A673 (cell line): ENCODE data around the gene TACR2.

ENCODE experiments used
- EZH2 ChIP-seq: fragments of 200-600 bp; sonication (generic); IDR thresholded peaks from 2 replicates; pipeline ENCODE4 v1.6.1; 2017; ENCODE audit warnings: borderline replicate concordance, low read depth, mild to moderate bottlenecking, mixed read lengths, antibody characterized with exemption, low read length; ENCODE audit not compliant: poor library complexity, severe bottlenecking
- TF ChIP-seq, protein P1 (sequence below): fragments of 300-800, 200-600 bp; sonication (generic); conservative IDR thresholded peaks from 2 replicates; pipeline ENCODE4 v1.5.1; 2017; ENCODE audit warnings: low read depth, mild to moderate bottlenecking, antibody characterized with exemption, low read length, moderate library complexity, mixed read lengths

DNA sequence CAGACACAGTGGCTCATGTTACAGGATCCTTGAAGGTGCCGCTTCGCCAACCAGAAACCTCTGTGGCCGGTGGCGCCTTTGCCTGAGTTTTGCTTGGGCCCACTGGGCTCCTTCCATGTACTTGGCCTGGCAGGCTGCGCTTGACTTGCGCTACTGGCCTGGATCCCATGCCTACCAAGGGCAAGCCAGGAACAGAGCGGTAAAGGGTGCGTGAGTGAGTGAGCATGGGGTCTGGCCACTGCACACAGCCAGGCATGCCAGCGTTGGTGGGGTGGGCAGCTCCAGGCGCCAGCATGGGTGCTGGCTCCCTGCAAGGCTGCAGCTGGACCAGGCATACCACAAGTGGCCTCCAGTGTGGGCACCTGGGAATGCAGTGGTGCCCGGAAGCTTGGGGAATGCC, 18.2 kb upstream of the TACR2 start:
- TF ChIP-seq, protein P1, sequence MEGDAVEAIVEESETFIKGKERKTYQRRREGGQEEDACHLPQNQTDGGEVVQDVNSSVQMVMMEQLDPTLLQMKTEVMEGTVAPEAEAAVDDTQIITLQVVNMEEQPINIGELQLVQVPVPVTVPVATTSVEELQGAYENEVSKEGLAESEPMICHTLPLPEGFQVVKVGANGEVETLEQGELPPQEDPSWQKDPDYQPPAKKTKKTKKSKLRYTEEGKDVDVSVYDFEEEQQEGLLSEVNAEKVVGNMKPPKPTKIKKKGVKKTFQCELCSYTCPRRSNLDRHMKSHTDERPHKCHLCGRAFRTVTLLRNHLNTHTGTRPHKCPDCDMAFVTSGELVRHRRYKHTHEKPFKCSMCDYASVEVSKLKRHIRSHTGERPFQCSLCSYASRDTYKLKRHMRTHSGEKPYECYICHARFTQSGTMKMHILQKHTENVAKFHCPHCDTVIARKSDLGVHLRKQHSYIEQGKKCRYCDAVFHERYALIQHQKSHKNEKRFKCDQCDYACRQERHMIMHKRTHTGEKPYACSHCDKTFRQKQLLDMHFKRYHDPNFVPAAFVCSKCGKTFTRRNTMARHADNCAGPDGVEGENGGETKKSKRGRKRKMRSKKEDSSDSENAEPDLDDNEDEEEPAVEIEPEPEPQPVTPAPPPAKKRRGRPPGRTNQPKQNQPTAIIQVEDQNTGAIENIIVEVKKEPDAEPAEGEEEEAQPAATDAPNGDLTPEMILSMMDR = no peak
- TF ChIP-seq EZH2 = no peak
